Prostate gland (tissue), 2 donors: ENCODE measurements around the gene ASIC4. TPM values are rescaled to one million over a fixed set of nuclear protein-coding genes. Genes with fewer than 3 reads are reported as not detected.

Experiments used
- DNase-seq: peaks from one replicate; pipeline ENCODE4 v3.0.0-alpha.2; 2019; ENCODE audit warnings: low spot score
- H3K27ac ChIP-seq, 2 donors: fragments of 200-600 bp; sonication (generic); 2 replicates each; pipeline ENCODE4 v1.5.1; 2017 to 2019
- H3K27me3 ChIP-seq: fragments of 200-600 bp; sonication (generic); replicated peaks from 2 replicates; pipeline ENCODE4 v1.5.1; 2019; ENCODE audit not compliant: insufficient read depth
- H3K36me3 ChIP-seq, 2 donors: fragments of 200-600 bp; sonication (generic); 1 replicate in 1 of 2; 2 replicates in 1 of 2; pipeline versions ENCODE4 v1.5.1 to v1.8.1; 2017 to 2019
- H3K4me1 ChIP-seq: fragments of 200-600 bp; sonication (generic); replicated peaks from 2 replicates; pipeline ENCODE4 v1.5.1; 2019
- H3K4me3 ChIP-seq, 2 donors: fragments of 200-600 bp; sonication (generic); 2 replicates each; pipeline ENCODE4 v1.5.1; 2017 to 2019
- H3K9me3 ChIP-seq: fragments of 200-600 bp; sonication (generic); 2 replicates; pipeline ENCODE4 v1.5.1; 2017
- POLR2A ChIP-seq: fragments of 450-650 bp; IDR thresholded peaks from one replicate; pipeline ENCODE4 v1.6.1; 2016; ENCODE audit warnings: antibody characterized with exemption, mild to moderate bottlenecking
- POLR2AphosphoS5 ChIP-seq: sonication (generic); formaldehyde crosslinking; IDR thresholded peaks from one replicate; pipeline ENCODE4 v1.6.1; 2017; ENCODE audit warnings: antibody characterized with exemption
- WGBS: methylation state at CpG from one replicate; pipeline ENCODE4 v1.1.5; 2018; 5-methylcytosine and 5-hydroxymethylcytosine counted together
- intact Hi-C: fragments of 100-400 bp; cut with DNase I; formaldehyde crosslinking; loops from one replicate; pipeline ENCODE4 v1.14.2; 2022
- total RNA-seq, 2 donors: library from RNA; depleted of rRNA; stranded (reverse); fragments of >200 nt; gene quantifications; one replicate each; pipeline ENCODE4 v1.1.0, GENCODE V29; 2016
- TF ChIP-seq, protein P1 (sequence below), 4 experiments: fragments of 200-600 bp in 2 of 4; fragments of 450-650 bp in 2 of 4; sonication (generic) in 2 of 4; IDR thresholded peaks; 1 replicate in 3 of 4; 2 replicates in 1 of 4; pipeline ENCODE4 v1.5.1; 2016 to 2019; ENCODE audit warnings: antibody characterized with exemption in 4 of 4, mild to moderate bottlenecking in 2 of 4, moderate library complexity in 2 of 4

ASIC4 gene
- total RNA-seq, 2 donors from 2014 or later, result 0.09 to 0.45 TPM

DNA sequence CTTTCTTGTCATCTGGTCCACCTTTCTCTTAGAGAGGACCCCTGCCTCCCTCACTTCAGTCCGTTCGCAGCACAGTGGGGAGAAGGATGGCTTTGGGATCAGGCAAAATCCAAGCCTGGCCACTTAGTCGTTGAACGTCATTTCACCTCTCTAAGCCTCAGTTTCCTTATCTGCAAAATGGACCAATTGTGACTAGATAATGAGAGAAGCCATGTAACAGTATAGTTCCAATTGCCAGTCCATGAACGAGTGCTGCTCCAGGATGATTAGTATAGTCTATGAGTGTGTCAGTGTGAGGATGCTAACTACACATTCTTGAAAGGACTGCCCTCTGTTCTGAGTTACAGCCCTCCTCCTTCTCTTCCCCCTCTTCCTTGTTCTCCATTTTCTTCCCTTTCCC lies 58.9 kb downstream of the ASIC4 start:
- 80% methylated on average over 5 of the region's 5 CpGs for WGBS
- no peak for DNase-seq
- no peaks in the 10 kb centered on the region for H3K36me3 ChIP-seq
- no peak overlapping the region for H3K27ac ChIP-seq
- no peaks in the 10 kb centered on the region for H3K9me3 ChIP-seq
- H3K4me1 ChIP-seq, result no peaks in the 10 kb centered on the region
- TF ChIP-seq POLR2A (no peak), POLR2AphosphoS5 (no peak)
- TF ChIP-seq, protein P1, sequence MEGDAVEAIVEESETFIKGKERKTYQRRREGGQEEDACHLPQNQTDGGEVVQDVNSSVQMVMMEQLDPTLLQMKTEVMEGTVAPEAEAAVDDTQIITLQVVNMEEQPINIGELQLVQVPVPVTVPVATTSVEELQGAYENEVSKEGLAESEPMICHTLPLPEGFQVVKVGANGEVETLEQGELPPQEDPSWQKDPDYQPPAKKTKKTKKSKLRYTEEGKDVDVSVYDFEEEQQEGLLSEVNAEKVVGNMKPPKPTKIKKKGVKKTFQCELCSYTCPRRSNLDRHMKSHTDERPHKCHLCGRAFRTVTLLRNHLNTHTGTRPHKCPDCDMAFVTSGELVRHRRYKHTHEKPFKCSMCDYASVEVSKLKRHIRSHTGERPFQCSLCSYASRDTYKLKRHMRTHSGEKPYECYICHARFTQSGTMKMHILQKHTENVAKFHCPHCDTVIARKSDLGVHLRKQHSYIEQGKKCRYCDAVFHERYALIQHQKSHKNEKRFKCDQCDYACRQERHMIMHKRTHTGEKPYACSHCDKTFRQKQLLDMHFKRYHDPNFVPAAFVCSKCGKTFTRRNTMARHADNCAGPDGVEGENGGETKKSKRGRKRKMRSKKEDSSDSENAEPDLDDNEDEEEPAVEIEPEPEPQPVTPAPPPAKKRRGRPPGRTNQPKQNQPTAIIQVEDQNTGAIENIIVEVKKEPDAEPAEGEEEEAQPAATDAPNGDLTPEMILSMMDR (IDR thresholded peaks at IDR 0.05), result no peak
- no peak overlapping the region for H3K4me3 ChIP-seq
- intact Hi-C loops, result no loop called here
- H3K27me3 ChIP-seq, result no peaks in the 10 kb centered on the region

DNA sequence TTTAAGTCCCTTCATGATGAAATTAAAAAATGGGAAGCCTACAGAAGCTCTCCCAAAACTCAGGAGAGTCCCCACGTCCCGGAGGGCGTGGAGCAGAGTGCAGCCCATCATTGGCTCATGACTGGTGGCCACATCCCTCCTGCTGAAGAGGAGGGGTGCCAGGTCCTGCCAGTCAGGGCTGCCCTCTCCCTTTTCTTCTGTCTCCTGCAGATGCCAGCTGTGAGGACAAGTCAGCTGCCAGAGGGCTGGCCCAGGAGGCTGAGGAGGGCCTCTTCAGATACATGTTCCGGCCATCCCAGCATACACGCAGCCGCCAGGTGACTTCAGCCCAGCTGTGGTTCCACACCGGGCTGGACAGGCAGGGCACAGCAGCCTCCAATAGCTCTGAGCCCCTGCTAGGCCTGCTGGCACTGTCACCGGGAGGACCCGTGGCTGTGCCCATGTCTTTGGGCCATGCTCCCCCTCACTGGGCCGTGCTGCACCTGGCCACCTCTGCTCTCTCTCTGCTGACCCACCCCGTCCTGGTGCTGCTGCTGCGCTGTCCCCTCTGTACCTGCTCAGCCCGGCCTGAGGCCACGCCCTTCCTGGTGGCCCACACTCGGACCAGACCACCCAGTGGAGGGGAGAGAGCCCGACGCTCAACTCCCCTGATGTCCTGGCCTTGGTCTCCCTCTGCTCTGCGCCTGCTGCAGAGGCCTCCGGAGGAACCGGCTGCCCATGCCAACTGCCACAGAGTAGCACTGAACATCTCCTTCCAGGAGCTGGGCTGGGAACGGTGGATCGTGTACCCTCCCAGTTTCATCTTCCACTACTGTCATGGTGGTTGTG lies 60.4 kb downstream of the ASIC4 start:
- Histone ChIP-seq H3K4me1 (no peaks in the 10 kb centered on the region), H3K27me3 (no peaks in the 10 kb centered on the region), H3K27ac (no peak overlapping the region), H3K36me3 (no peaks in the 10 kb centered on the region), H3K4me3 (no peak overlapping the region), H3K9me3 (no peaks in the 10 kb centered on the region)
- no peak for DNase-seq
- TF ChIP-seq POLR2AphosphoS5 (no peak), POLR2A (no peak)
- TF ChIP-seq, protein P1 (IDR thresholded peaks at IDR 0.05), result no peak
- 78% methylated on average over 22 of the region's 22 CpGs for WGBS
- intact Hi-C loops, result no loop called here

DNA sequence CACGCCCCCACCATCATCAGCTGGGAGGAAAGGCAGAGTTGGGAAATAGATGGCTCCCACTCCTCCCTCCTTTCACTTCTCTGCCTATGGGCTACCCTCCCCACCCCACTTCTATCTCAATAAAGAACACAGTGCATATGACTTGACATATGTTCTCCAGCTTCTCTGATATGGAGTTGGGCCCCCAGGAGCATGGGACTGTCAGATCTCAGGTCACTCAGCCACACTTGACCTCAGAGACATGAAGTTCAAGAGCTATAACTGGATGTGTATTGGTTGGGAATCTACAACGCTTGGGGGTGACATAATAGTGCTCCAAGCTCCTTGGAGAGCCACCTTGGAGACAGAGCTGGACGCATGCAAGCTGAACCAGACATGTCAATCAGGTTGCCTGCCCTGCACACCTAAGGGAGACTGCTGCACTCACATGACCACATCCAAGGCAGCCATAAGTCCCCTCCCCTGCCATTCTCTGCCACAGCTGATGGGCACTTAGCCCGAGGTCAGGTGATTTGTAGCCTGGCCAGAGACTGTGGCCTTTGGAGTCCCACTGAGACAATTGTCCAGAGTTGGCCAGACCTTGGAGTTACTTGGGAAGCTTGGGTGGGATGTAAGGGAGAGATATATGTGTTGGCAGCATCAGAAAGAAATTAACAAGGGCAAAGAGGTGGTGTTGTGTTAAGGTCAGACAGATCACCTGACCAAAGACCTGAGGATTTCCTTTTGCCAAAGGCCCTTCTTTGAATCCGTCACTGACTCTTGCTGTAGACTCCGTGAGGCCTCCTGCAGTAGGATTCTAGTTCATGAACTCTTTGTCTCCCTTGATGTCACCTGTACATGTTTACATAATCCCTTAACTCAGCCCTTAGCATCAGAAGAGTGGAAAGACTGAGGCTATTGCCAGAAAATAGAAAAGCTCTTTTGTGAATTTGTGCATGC lies 61.6 kb downstream of the ASIC4 start:
- intact Hi-C loops, result no loop called here
- no peak for TF ChIP-seq POLR2A
- TF ChIP-seq POLR2AphosphoS5, result no peak
- TF ChIP-seq, protein P1 (IDR thresholded peaks at IDR 0.05), result no peak
- Histone ChIP-seq H3K36me3 (no peaks in the 10 kb centered on the region), H3K27me3 (no peaks in the 10 kb centered on the region), H3K4me3 (no peak overlapping the region), H3K27ac (no peak overlapping the region), H3K4me1 (no peaks in the 10 kb centered on the region), H3K9me3 (no peaks in the 10 kb centered on the region)
- DNase-seq, result no peak
- 91% methylated on average over 6 of the region's 6 CpGs for WGBS

DNA sequence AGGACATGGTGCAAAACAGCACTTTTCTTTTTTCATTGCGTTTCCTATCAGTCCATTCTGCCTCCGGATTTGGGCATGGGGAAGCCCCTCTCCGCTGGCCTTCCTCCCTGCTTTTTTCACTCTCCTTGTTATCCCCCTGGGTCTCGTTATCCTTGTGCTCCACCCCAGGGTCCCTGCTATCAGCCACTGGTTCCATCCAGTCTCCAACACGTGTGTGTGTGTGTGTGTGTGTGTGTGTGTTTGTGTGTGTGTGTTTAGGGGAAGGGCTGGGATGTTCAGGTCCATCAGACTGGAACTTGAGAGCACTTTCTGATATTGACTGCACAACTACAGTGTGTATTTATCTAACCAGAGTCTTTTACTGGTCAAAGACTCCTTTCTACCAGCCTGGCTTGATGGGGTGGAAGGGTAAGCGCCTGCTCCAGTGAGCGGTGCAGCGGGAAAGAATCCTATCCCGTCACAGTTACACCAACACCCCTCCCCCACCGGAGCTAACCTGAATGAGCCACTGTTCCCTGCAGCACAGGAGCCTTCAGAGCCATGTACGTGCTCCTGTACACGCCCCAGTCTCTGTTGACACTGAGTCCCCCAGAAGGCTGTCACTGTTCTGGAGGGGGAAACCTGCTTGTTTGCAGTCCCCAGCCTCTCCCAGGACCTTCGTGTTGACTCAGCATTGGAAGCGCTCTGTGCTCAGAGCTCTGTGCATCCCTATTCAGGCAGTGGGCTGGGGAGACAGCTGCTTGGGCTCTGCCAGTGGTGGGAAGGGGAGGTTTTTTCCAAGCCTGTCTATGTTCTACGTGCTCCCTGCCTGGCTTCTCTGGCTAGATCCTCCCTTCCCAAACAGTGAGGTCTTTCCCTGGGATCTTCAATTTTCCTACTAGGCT lies 62.5 kb downstream of the ASIC4 start:
- no peaks in the 10 kb centered on the region for H3K27me3 ChIP-seq
- intact Hi-C loops, result no loop called here
- no peaks in the 10 kb centered on the region for H3K9me3 ChIP-seq
- no peak for TF ChIP-seq POLR2A
- TF ChIP-seq POLR2AphosphoS5, result no peak
- H3K4me1 ChIP-seq, result no peaks in the 10 kb centered on the region
- DNase-seq, result no peak
- H3K36me3 ChIP-seq, result no peaks in the 10 kb centered on the region
- H3K4me3 ChIP-seq, result no peak overlapping the region
- no peak overlapping the region for H3K27ac ChIP-seq
- 34% methylated on average over 15 of the region's 15 CpGs for WGBS
